Cerebellar cortex (tissue), 1 donor: ENCODE data around the gene GHRHR.

Source experiments
- DNase-seq: peaks from one replicate; pipeline ENCODE4 v3.0.0-alpha.2; 2015; ENCODE audit warnings: low spot score

GHRHR gene

GRCh38 chr7:30928254-30928872, 35.4 kb upstream of the GHRHR start:
- DNase-seq: no peak

DNA sequence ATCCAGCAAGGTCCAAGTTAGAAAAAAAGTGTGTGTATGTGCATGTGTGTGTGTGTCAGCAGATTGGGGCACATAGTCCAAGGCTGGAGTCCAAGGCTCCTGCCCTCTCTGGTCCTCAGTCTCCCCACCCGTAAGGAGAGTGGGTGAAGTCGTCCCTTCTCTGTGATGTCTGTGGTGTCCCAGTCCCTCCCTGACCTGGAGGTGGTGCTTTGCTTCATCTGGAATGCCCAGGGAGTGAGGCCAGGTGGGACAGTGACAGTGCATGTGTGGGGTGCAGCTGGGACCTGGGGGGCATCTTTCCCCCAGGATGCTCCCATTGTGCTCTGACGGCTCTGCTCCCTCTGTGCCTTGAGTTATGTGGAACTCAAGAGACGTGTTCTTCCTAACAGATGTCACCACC, 34.1 kb upstream of the GHRHR start:
- DNase-seq: no peak

- no peak for DNase-seq
Measured at GRCh38 chr7:30930621-30931020, 33.1 kb upstream of the GHRHR start.

DNA sequence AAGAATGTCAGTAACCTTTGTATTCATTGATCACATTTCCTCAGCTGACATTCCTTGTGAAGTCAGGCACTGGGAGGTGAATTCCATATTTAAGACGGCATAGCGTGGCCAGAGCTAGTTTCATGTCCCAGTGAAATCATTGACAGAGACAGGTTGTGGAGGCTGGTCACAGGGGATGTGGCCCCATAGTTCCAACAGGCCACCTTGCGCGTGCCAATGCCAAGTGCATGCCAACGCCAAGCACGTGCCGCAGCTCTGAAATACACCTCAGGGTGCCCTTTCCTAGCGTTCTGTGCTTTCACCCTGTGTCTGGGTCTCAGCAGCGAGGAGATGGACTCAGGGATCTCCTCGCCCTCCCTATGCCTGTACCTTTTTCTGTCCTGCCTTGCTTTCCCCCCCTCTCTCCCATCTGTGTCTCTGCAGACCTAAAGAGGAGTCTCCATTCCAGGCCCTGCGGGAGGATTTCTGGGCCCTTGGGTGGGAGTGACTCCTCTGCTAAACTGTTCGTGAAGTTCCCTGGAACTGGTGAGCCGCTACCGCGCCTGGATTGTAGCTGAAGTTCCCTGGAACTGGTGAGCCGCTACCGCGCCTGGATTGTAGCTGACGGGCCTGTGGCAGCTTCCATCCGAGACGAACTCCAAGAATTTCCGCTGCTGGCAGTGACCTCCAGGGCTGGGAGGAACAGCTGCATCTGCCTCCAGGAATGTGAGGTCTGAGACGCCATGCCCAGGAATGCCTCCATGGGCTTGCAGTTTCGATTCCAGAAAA, 32.4 kb upstream of the GHRHR start:
- no peak for DNase-seq

DNA sequence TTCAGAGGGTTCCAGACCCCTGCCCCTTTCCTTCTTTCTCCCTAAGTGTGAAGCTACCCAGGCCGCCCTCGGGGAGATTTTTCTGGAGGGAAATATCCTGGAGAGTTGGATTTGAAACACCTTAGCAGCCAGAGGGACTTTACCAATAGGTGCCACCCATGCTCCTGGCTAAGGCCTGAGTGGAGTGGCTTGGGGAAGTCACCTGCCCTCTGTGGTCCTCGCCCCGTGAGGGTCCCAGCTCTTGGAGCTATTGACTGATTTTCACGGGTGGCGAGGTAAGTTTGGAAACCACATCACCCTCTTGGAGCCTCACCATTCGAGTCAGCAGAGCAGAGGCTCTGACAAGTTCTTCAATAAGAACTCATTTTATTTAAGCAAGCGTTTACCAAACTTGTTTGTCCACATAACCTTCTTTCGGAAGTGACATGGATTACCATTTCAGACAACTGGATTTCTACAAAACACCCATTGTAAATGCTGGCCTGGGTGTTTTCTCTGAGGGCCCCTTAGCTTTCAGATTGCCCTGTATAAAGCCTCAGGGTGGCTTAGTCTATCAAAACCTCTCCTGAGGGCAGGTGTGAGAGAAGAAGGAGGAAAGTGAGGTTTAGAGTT, 31.7 kb upstream of the GHRHR start:
- DNase-seq: no peak

GRCh38 chr7:30932562-30932961, 31.2 kb upstream of the GHRHR start:
- DNase-seq: no peak

DNA sequence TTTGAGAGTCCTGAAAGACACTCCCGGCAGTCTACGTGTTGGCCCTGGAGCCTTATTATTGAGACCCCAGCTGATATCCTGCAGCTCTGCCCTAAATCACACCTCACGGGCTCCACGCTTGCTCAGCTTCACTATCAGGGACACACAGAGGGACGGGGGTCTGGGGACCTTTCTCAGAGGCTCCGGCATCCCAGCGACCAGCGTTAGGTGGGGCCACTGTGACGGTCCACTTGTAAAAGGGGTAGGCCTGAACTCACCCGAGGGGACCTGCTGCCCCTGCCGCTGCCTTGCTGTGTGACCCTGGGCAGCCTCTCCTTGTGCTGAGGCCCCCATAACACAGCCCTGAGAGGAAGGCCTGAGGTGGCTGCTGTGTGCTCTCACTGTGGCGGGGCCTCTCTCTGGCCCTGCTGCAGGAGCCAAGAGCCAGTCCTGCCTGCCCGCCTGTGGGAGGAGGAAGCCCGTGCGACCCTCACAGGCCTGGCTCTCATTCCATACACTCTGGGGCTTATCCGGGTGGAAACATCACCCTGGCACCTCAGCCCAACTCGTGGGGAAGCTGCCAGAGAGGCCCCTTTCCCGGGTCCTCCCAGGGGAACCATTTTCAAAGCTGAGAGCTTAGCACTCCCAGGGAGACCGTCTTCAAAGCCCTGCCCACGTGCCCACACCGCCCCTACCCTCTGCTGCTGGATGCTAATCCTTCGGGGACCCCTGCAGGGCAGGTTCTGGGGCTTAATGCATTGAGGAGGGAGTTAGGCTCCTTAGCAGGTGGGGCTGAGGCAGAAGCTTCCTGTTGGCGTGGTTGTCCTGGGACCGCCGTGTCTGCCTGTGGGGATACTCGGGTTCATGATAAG, 30.4 kb upstream of the GHRHR start:
- no peak for DNase-seq

- DNase-seq: no peak
Measured at GRCh38 chr7:30934225-30934624, 29.5 kb upstream of the GHRHR start.

- DNase-seq: no peak
Measured at GRCh38 chr7:30934732-30935568, 28.8 kb upstream of the GHRHR start.

DNA sequence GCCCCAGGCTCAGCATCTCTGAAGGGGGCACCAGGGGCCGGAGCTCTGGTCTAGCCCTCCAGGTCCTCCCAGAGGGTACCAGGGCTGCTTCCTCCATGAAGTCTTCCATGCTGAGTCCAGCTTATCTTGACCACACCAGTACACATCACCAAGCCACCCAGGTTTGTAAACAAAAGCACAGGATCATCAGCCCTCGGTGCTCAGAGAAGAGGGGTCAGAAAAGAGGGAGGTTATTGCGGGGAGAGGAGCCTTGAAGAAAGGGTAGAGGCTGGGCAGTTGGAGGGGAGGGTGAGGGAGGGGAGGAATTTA, 28.2 kb upstream of the GHRHR start:
- no peak for DNase-seq

- DNase-seq: no peak
Measured at GRCh38 chr7:30936650-30937245, 27.0 kb upstream of the GHRHR start.

DNA sequence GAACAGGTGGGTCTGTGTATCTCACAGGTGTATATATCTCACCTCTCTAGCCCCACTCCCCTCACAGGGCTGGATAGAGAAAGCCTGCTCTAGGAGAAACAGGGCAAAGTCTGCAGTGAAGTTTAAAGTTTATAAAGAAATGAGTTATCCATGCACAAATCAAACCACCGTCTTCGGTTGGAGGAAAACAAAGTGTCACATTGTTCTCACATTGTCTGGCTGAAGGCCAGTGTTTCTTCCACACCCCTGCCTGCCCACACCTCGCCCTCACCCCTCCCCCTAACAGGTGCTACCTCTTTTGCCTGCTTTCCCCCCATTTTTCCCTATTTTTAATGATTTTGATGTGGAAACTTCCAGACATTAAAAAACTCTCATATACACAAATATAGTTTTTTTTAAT, 26.3 kb upstream of the GHRHR start:
- DNase-seq: no peak

DNA sequence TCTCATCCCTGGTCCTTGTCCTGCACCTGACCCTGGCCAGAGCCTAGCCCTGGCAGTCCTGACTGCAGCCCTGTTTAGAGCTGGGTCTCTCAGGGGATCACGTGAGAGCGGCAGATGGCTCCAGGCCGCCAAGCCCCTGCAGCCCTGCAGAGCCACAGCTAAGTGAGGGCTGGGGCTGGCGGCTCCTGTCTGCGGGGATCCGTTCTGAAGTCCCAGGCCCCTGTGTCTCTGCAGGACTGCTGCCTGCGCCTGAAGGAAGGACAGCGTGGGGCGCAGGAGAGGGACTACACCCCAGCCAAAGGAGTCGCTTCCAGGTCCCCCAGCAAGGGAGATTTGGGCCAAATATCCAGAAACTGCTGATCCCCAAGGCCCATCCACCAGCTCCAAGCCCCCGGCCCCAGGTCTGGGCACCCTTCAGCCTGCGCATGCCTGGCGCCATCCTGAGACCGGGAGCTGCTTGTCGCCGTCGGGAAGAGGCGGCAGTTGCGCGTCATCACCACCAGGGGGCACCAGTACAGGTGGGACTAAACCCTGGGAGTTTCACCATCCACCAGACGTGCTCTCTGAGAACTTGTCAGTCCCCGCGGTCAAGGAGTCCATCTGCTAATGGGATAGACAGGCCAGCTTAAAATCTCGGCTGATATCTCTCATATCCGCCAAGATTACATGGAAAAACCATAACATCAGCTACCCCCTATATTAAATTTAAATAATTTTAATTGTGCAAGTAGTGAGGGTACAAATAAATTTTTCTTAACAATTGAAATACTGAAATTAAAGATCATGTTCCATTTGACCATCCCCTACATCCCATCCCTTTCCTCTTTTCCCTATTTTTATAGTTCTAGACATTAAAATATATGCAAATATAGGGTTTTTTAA, 25.1 kb upstream of the GHRHR start:
- DNase-seq: peak; percentile 76

GRCh38 chr7:30941582-30942323, 22.0 kb upstream of the GHRHR start:
- no peak for DNase-seq

DNA sequence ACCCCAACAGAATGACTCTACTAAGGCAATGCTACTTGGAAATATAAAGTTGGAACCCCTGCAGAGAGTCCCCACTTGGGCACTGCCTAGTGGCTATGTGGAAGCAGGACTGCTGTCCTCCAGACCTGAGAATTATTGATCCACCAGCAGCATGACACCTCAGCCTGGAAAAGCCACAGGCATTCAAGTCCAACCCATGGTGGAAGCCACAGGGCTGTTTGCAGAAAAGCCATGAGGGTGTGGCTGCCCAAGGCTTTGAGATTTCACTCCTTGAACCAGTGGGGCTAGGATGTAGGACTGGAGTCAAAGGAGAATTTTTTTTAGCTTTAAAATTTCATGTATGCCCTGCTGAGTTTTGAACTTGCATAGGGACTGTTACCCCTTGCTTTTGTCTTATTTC, 13.6 kb upstream of the GHRHR start:
- DNase-seq: no peak

DNA sequence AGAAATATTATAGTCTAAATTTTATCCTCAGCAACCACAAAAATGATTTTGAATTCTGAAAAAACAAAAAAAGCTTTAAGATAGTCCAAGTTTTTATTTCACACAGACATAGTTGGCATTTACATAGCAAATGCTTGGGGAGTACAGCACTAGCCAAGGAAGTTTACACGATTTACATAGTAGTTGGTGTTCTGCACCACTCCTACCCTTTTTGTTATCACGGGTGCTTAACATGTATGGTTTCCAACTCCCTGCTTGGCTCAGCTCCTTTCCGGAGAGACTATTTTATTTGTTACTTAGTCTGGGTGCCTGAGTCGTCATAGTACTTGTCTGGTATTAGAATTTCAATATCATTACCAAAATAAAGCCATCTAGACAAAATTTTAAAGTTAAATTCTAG, 8.8 kb upstream of the GHRHR start:
- no peak for DNase-seq

- DNase-seq: no peak
Measured at GRCh38 chr7:30956704-30957103, 7.0 kb upstream of the GHRHR start.

- no peak for DNase-seq
Measured at GRCh38 chr7:30965372-30965771, 1.6 kb downstream of the GHRHR start.

- DNase-seq: no peak
Measured at GRCh38 chr7:30965883-30966282, 2.1 kb downstream of the GHRHR start.

- no peak for DNase-seq
Measured at GRCh38 chr7:30968294-30968693, 4.5 kb downstream of the GHRHR start.
